MM.1S (cell line): ENCODE measurements around the gene HGF.

Experiments used
- CTCF ChIP-seq: fragments of 300-600 bp; sonication (generic); IDR thresholded peaks from 2 replicates; pipeline ENCODE4 v1.5.1; 2016; ENCODE audit warnings: antibody characterized with exemption, low read length, mixed read lengths
- EZH2 ChIP-seq: fragments of 300-600 bp; sonication (generic); optimal IDR thresholded peaks from 2 replicates; pipeline ENCODE3; 2017; ENCODE audit warnings: low read depth, mild to moderate bottlenecking, antibody characterized with exemption, low read length, mixed read lengths
- EZH2phosphoT487 ChIP-seq: fragments of 300-600 bp; sonication (generic); IDR thresholded peaks from 2 replicates; pipeline ENCODE4 v1.6.1; 2018; ENCODE audit warnings: antibody characterized with exemption, low read length

DNA sequence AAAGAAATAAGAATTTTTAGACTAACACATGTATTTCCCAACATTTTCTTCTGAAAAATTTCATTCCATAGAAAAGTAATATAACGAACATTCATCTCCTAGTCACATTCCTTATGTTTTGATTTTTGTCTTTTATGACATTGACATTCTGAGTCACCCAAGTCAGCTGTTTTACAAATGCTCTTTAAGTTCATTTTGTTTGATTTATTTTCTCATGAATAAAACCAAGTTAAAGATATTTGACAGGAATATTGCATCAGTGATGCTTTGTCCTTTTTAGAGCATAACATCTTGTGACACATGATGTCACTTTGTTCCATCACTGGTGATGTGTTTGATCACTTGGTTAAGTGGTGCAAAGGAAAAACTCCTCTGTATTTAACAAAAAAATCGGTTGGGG, 48.4 kb downstream of the HGF start:
- TF ChIP-seq CTCF (no peak), EZH2 (no peak), EZH2phosphoT487 (no peak)
